HG03571 (cell line): Measurements from ENCODE around the gene HECTD3.
"Not testable (repeated sequence)": the region's sequence is repeated elsewhere in the genome, so short reads cannot be mapped to it uniquely, and the experiment has no call there.

Source experiments
- ATAC-seq: cut with Tn5 transposase; IDR thresholded peaks from one replicate; pipeline ENCODE4 v1.9.1; 2021; ENCODE audit not compliant: unreplicated experiment

Gene HECTD3

GRCh38 chr1:44994309-44994898, 16.7 kb downstream of the HECTD3 start:
- no peak for ATAC-seq

DNA sequence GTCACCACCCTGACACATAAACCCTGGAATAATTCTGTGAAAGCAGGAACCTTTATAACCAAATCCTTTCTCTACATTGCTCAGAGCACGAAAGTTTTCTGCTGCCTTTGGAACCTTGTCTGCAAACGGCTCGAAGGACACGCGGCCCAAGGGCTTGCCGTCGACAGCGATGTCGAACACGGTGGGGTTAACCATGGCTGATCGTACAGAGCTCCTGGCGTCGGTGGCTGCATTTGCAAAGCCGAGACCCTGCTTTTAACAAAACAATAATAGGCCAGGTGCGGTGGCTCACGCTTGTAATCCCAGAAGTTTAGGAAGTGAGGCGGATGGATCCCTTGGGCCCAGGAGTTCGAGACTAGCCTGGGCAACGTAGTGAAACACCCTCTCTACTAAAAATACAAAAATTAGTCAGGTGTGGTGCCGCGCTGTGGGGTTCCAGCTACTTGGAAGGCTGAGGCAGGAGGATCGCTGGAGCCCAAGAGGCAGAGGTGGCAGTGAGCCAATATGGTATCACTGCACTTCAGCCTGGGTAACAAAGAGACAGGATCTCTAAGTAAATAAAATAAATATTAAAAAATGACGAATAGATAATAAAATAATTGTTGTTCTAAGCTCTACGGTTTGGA, 22.5 kb downstream of the HECTD3 start:
- ATAC-seq = no peak

DNA sequence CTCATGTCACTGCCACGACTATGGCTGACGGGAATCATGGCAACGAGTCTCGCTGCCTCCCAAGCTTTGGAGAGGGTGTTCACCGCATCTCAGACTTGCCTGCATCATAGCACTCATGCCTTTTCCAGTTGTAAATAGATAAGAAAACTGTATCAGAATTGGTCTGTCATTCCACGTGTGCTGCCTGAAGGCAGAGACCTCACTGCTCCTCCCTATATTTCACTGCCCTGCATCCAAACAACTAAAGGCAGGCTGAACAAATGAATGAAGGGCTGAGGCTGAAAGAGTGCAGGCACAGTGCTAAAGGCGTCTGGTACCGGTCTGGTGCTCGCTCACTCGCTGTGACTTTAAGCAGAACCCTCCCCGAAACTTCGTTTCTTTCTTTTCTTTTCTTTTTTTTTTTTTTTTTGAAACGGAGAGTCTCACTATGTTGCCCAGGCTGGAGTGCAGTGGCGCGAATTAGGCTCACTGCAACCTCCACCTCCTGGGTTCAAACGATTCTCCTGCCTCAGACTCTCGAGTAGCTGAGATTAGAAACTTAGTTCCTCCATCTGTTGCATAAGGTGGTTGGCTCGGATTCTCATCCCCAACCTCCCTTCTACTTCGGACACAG, 25.3 kb downstream of the HECTD3 start:
- no peak for ATAC-seq

GRCh38 chr1:44977372-44977771, 33.8 kb downstream of the HECTD3 start:
- not testable (repeated sequence) for ATAC-seq

- ATAC-seq = no peak
These were observed 34.9 kb downstream of the HECTD3 start for GRCh38 chr1:44976252-44976651.

DNA sequence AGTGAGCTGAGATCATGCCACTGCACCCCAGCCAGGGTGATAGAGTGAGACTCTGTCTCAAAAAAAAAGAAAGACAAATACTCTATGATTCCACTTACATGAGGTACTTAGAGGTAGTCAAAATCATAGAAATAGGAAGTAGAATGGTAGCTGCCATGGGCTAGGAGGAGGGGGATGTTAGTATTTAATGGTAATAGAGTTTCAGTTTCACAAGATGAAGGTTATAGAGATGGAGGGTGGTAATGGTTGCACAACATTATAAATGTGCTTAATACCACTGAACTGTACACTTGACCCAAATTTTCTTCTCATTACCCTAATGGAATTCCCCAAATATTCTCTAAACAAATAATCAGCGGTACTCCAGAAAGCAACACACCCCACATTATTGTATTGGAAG, 37.5 kb downstream of the HECTD3 start:
- no peak for ATAC-seq

- ATAC-seq = no peak
These were observed 40.8 kb downstream of the HECTD3 start for GRCh38 chr1:44970317-44970716.

DNA sequence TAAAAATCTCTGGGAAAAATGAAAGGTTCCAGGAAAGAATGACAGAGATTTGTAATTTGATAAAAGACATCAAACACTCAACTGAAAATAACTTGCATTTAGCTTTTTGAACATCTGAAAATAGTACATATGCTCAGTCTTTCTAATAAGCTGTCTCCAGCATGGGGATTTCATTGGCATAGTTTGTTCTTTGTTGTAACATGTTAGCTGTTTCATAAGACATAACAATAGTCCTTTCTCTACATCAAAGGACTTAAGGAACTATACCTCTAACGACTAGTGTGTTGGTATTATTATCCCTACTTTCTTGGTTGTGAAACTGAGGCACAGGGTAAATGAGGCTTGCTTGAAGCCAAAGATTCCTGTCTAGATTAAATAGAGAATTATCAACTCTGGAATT, 46.7 kb downstream of the HECTD3 start:
- ATAC-seq = no peak

- no peak for ATAC-seq
These were observed 48.4 kb downstream of the HECTD3 start for GRCh38 chr1:44962729-44963128.

GRCh38 chr1:44962022-44962421, 49.1 kb downstream of the HECTD3 start:
- ATAC-seq = not testable (repeated sequence)

DNA sequence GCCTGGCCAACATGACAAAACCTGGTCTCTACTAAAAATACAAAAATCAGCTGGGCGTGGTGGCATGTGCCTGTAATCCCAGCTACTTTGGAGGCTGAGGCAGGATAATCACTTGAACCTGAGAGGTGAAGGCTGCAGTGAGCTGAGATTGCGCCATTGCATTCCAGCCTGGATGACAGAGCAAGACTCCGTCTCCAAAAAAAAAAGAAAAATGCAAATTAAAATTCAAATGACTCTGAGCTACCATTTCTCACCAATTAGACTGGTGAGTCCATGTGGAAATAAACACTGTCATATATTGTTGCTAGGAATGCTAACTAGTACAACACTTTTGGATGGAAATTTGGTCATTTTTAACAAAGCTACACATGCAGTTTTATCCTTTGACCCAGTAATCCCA, 53.6 kb downstream of the HECTD3 start:
- not testable (repeated sequence) for ATAC-seq

DNA sequence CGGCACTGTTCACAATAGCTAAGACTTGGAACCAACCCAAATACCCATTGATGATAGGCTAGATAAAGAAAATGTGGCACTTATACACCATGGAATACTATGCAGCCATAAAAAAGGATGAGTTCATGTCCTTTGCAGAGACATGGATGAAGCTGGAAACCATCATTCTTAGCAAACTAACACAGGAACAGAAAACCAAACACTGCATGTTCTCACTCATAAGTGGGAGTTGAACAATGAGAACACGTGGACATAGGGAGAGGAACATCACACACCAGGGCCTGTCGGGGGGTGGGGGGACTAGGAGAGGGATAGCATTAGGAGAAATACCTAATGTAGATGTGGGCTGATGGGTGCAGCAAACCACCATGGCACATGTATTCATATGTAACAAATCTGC, 55.0 kb downstream of the HECTD3 start:
- ATAC-seq = not testable (repeated sequence)
